GM23338 (cell line): ENCODE measurements around the gene SRPX.

Source experiments
- CTCF ChIP-seq, 2 experiments: fragments of 200-600 bp in 1 of 2; sonication (generic) in 1 of 2; conservative IDR thresholded peaks; 2 replicates each; pipeline versions ENCODE4 v1.5.1 to v1.6.1; 2016 to 2017; ENCODE audit warnings: antibody characterized with exemption in 2 of 2, low read depth in 2 of 2, mild to moderate bottlenecking in 2 of 2, moderate library complexity in 1 of 2
- REST ChIP-seq: IDR thresholded peaks from one replicate; pipeline ENCODE4 v1.6.1; 2018; ENCODE audit warnings: antibody characterized with exemption; ENCODE audit not compliant: unreplicated experiment

GRCh38 chrX:38236901-38237615 is 16.4 kb upstream of the SRPX start:
- TF ChIP-seq REST, result no peak
- TF ChIP-seq CTCF (conservative IDR thresholded peaks at IDR 0.05; ENCODE audit: low read depth in 2 of 2), result no peak
